Ovary (tissue), 9 donors: ENCODE results near the gene PPP1R9B. TPM values are rescaled to one million over a fixed set of nuclear protein-coding genes. Genes with fewer than 3 reads are reported as not detected.

Source experiments
- DNase-seq, 5 donors: peaks; one replicate each; pipeline ENCODE4 v3.0.0-alpha.2; 2019 to 2020
- H3K27ac ChIP-seq, 2 donors: fragments of 200-600 bp; one replicate each; pipeline versions ENCODE4 v1.5.1 to v1.8.0; 2019 to 2022
- H3K27me3 ChIP-seq: fragments of 200-600 bp; one replicate; pipeline ENCODE4 v1.8.0; 2022
- H3K36me3 ChIP-seq: fragments of 200-600 bp; sonication (generic); one replicate; pipeline ENCODE4 v1.5.1; 2019
- H3K4me1 ChIP-seq: one replicate; pipeline ENCODE4 v1.8.1; 2013; ENCODE audit warnings: mild to moderate bottlenecking, moderate library complexity; ENCODE audit not compliant: insufficient read depth
- H3K4me3 ChIP-seq: fragments of 200-600 bp; sonication (generic); one replicate; pipeline ENCODE4 v1.5.1; 2017
- H3K9me3 ChIP-seq, 2 donors: fragments of 200-600 bp in 1 of 2; sonication (generic) in 1 of 2; one replicate each; pipeline versions ENCODE4 v1.5.1 to v1.8.1; 2013 to 2019; ENCODE audit warnings: mild to moderate bottlenecking in 1 of 2, moderate library complexity in 1 of 2
- EP300 ChIP-seq: sonication (generic); formaldehyde crosslinking; IDR thresholded peaks from one replicate; pipeline ENCODE4 v1.6.1; 2017; ENCODE audit warnings: antibody characterized with exemption
- POLR2A ChIP-seq: fragments of 450-650 bp; IDR thresholded peaks from one replicate; pipeline ENCODE4 v1.6.1; 2017; ENCODE audit warnings: antibody characterized with exemption, mild to moderate bottlenecking, moderate library complexity
- WGBS, 3 donors: extraction: QIAGEN DNeasy Blood & Tissue Kit in 1 of 3; methylation state at CpG; one replicate each; pipeline versions ENCODE4 v1.1.5 to v1.1.7; 2013 to 2017; 5-methylcytosine and 5-hydroxymethylcytosine counted together
- intact Hi-C, 4 donors: fragments of 100-400 bp; cut with DNase I; formaldehyde crosslinking; loops; one replicate each; pipeline versions ENCODE4 v1.11.0 to v1.15.1; 2022 to 2023
- polyA plus RNA-seq, 2 donors: library from polyadenylated mRNA; stranded (reverse); fragments of 200-250 nt in 1 of 2; fragments of 350-450 nt in 1 of 2; fragmentation: Illumina TruSeq in 1 of 2; extraction: RNeasy Lipid Tissue Mini Kit (QIAGEN cat#74804) in 1 of 2; gene quantifications; one replicate each; pipeline ENCODE4 v1.2.3, GENCODE V29; 2013 to 2014
- total RNA-seq, 7 donors: library from RNA; depleted of rRNA in 2 of 7; stranded (reverse); fragments of >200 nt in 2 of 7; fragmentation: NEBNext Ultra II Directional in 3 of 7; extraction: Animal tissue kit (Norgen Biotek cat#: 25700) in 3 of 7; gene quantifications; one replicate each; pipeline versions ENCODE4 v1.1.0 to v1.2.4, GENCODE V29; 2016 to 2023
- TF ChIP-seq, protein P1 (sequence below), 3 donors: fragments of 450-650 bp in 2 of 3; fragments of 200-600 bp in 1 of 3; IDR thresholded peaks; one replicate each; pipeline versions ENCODE4 v1.5.1 to v1.8.0; 2016 to 2022; ENCODE audit warnings: antibody characterized with exemption in 3 of 3, mild to moderate bottlenecking in 1 of 3
- donor health status: DM: no; HTN: no; CAD: no; lungs with moderate emphysema.
- donor health status: DM: no; HTN: no; CAD: no.
- donor health status: Bipolar disorder and iron deficiency.
- donor health status: DM: yes; HTN: yes; CAD: no.
- donor health status: DM: no; HTN: no; CAD: no.
- donor health status: DM: yes; HTN: yes; CAD: no.

Gene PPP1R9B
- total and polyA plus RNA-seq, 9 donors, result 14.8 to 109 (median 64.3) TPM

- Histone ChIP-seq H3K9me3 (no peaks in the 10 kb centered on the region), H3K36me3 (no peaks in the 10 kb centered on the region), H3K27ac (peak overlapping the region in 1 of 2 donors; percentile 66), H3K4me3 (no peak overlapping the region), H3K27me3 (no peaks in the 10 kb centered on the region), H3K4me1 (no peaks in the 10 kb centered on the region)
- 35 to 48% (median 47%) methylated on average over 8 of the region's 8 CpGs for WGBS, 3 donors
- no peak for TF ChIP-seq POLR2A
- TF ChIP-seq, protein P1, sequence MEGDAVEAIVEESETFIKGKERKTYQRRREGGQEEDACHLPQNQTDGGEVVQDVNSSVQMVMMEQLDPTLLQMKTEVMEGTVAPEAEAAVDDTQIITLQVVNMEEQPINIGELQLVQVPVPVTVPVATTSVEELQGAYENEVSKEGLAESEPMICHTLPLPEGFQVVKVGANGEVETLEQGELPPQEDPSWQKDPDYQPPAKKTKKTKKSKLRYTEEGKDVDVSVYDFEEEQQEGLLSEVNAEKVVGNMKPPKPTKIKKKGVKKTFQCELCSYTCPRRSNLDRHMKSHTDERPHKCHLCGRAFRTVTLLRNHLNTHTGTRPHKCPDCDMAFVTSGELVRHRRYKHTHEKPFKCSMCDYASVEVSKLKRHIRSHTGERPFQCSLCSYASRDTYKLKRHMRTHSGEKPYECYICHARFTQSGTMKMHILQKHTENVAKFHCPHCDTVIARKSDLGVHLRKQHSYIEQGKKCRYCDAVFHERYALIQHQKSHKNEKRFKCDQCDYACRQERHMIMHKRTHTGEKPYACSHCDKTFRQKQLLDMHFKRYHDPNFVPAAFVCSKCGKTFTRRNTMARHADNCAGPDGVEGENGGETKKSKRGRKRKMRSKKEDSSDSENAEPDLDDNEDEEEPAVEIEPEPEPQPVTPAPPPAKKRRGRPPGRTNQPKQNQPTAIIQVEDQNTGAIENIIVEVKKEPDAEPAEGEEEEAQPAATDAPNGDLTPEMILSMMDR (IDR thresholded peaks at IDR 0.05), result no peak
- TF ChIP-seq EP300, result no peak
- no peak for DNase-seq
- intact Hi-C loops, result no loop called here
These were observed 40.3 kb upstream of the PPP1R9B start for GRCh38 chr17:50190603-50191358.

DNA sequence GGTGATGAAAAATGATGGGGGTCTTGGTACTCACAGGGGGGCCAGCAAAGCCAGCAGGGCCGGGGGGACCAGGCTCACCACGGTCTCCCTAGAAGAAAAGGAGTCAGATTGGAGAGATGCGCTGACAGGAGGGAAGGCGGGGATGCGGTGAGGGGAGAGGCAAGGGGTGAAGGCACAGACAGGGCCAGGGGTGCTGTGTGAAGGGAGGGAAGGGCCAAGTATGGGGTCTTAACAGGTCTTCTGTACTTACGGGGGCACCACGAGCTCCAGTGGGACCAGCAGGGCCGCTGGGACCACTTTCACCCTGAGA is 39.8 kb upstream of the PPP1R9B start:
- H3K4me1 ChIP-seq, result no peaks in the 10 kb centered on the region
- no peak for DNase-seq
- H3K36me3 ChIP-seq, result no peaks in the 10 kb centered on the region
- intact Hi-C loops, result no loop called here
- H3K27ac ChIP-seq, result peak overlapping the region in 1 of 2 donors; percentile 66
- 26 to 31% (median 30%) methylated on average over 8 of the region's 8 CpGs for WGBS, 3 donors
- H3K27me3 ChIP-seq, result no peaks in the 10 kb centered on the region
- no peak overlapping the region for H3K4me3 ChIP-seq
- H3K9me3 ChIP-seq, result no peaks in the 10 kb centered on the region
- TF ChIP-seq EP300 (no peak), POLR2A (no peak)
- TF ChIP-seq, protein P1 (IDR thresholded peaks at IDR 0.05), result no peak

GRCh38 chr17:50189550-50190292 is 39.2 kb upstream of the PPP1R9B start:
- intact Hi-C loops, result no loop called here
- Histone ChIP-seq H3K27me3 (no peaks in the 10 kb centered on the region), H3K36me3 (no peaks in the 10 kb centered on the region), H3K4me1 (peaks cover under 1% of the 10 kb centered on the region), H3K9me3 (no peaks in the 10 kb centered on the region), H3K27ac (peak overlapping the region; percentile 30 to 66), H3K4me3 (no peak overlapping the region)
- 20 to 28% (median 25%) methylated on average over 20 of the region's 20 CpGs for WGBS, 3 donors
- TF ChIP-seq, protein P1 (IDR thresholded peaks at IDR 0.05), result no peak
- TF ChIP-seq POLR2A (no peak), EP300 (no peak)
- DNase-seq, result no peak

GRCh38 chr17:50188921-50189549 is 38.6 kb upstream of the PPP1R9B start:
- Histone ChIP-seq H3K27me3 (no peaks in the 10 kb centered on the region), H3K9me3 (no peaks in the 10 kb centered on the region), H3K4me1 (peaks cover 2% of the 10 kb centered on the region), H3K4me3 (no peak overlapping the region), H3K36me3 (no peaks in the 10 kb centered on the region), H3K27ac (peak overlapping the region; percentile 30 to 66)
- TF ChIP-seq, protein P1 (IDR thresholded peaks at IDR 0.05), result no peak
- TF ChIP-seq EP300 (no peak), POLR2A (no peak)
- DNase-seq, result no peak
- intact Hi-C loops, result no loop called here
- 29 to 42% (median 30%) methylated on average over 10 to 11 of the region's 11 CpGs for WGBS, 3 donors
